ENCODE data around the gene LCP1.

LCP1 gene

GRCh38 chr13:46154136-46154801 is 27.7 kb downstream of the LCP1 start:
- Histone ChIP-seq H2AFZ (ENCODE audit: low read depth, low read length) (no peak overlapping the region), H3K4me3 (ENCODE audit: low read depth in 1 of 2, low read length in 2 of 2) (no peak overlapping the region), H3K4me1 (ENCODE audit: insufficient read depth, low read length) (no peaks in the 10 kb centered on the region), H3K27me3 (ENCODE audit: insufficient read depth, low read length, poor library complexity) (no peaks in the 10 kb centered on the region), H3K79me2 (ENCODE audit: insufficient read depth, low read length) (peaks cover 26% of the 10 kb centered on the region), H3K9me3 (ENCODE audit: insufficient read depth, low read length, severe bottlenecking) (no peaks in the 10 kb centered on the region), H3K9ac (ENCODE audit: low read depth, low read length) (no peak overlapping the region), H3K27ac (ENCODE audit: low read length) (no peak overlapping the region), H4K20me1 (ENCODE audit: insufficient read depth, low read length) (peaks cover 15% of the 10 kb centered on the region), H3K4me2 (ENCODE audit: insufficient read depth, low read length) (no peak overlapping the region), H3K36me3 (ENCODE audit: insufficient read depth, low read length) (peaks cover 96% of the 10 kb centered on the region)
- DNase-seq: no peak
- ATAC-seq (ENCODE audit: insufficient read depth, low read depth): no peak
- TF ChIP-seq CTCF (IDR thresholded peaks at IDR 0.05; ENCODE audit: borderline replicate concordance, extremely low read depth, low read length, poor library complexity, severe bottlenecking) (no peak), EZH2 (IDR thresholded peaks at IDR 0.05; ENCODE audit: borderline replicate concordance, low read depth, low read length, severe bottlenecking) (no peak)

GRCh38 chr13:46152627-46153328 is 29.2 kb downstream of the LCP1 start:
- peaks cover 95% of the 10 kb centered on the region for H3K36me3 ChIP-seq (ENCODE audit: insufficient read depth, low read length)
- peaks cover 11% of the 10 kb centered on the region for H3K79me2 ChIP-seq (ENCODE audit: insufficient read depth, low read length)
- DNase-seq: no peak
- H4K20me1 ChIP-seq (ENCODE audit: insufficient read depth, low read length): peaks cover 7% of the 10 kb centered on the region
- no peak overlapping the region for H2AFZ ChIP-seq (ENCODE audit: low read depth, low read length)
- H3K9ac ChIP-seq (ENCODE audit: low read depth, low read length): no peak overlapping the region
- no peak overlapping the region for H3K4me3 ChIP-seq (ENCODE audit: low read depth in 1 of 2, low read length in 2 of 2)
- no peak for ATAC-seq (ENCODE audit: insufficient read depth, low read depth)
- H3K27ac ChIP-seq (ENCODE audit: low read length): no peak overlapping the region
- H3K4me2 ChIP-seq (ENCODE audit: insufficient read depth, low read length): no peak overlapping the region
- TF ChIP-seq CTCF (IDR thresholded peaks at IDR 0.05; ENCODE audit: borderline replicate concordance, extremely low read depth, low read length, poor library complexity, severe bottlenecking) (no peak), EZH2 (IDR thresholded peaks at IDR 0.05; ENCODE audit: borderline replicate concordance, low read depth, low read length, severe bottlenecking) (no peak)
- H3K4me1 ChIP-seq (ENCODE audit: insufficient read depth, low read length): no peaks in the 10 kb centered on the region
- no peaks in the 10 kb centered on the region for H3K9me3 ChIP-seq (ENCODE audit: insufficient read depth, low read length, severe bottlenecking)
- H3K27me3 ChIP-seq (ENCODE audit: insufficient read depth, low read length, poor library complexity): no peaks in the 10 kb centered on the region

GRCh38 chr13:46150134-46150693 is 31.8 kb downstream of the LCP1 start:
- no peak overlapping the region for H2AFZ ChIP-seq (ENCODE audit: low read depth, low read length)
- peaks cover 5% of the 10 kb centered on the region; the same call in 1 of the 2 replicates for H4K20me1 ChIP-seq (ENCODE audit: insufficient read depth, low read length)
- H3K4me3 ChIP-seq (ENCODE audit: low read depth in 1 of 2, low read length in 2 of 2): no peak overlapping the region
- no peaks in the 10 kb centered on the region for H3K9me3 ChIP-seq (ENCODE audit: insufficient read depth, low read length, severe bottlenecking)
- DNase-seq (no peak), ATAC-seq (ENCODE audit: insufficient read depth, low read depth) (no peak)
- TF ChIP-seq CTCF (IDR thresholded peaks at IDR 0.05; ENCODE audit: borderline replicate concordance, extremely low read depth, low read length, poor library complexity, severe bottlenecking): no peak
- no peak for TF ChIP-seq EZH2 (IDR thresholded peaks at IDR 0.05; ENCODE audit: borderline replicate concordance, low read depth, low read length, severe bottlenecking)
- H3K27me3 ChIP-seq (ENCODE audit: insufficient read depth, low read length, poor library complexity): no peaks in the 10 kb centered on the region
- H3K4me1 ChIP-seq (ENCODE audit: insufficient read depth, low read length): no peaks in the 10 kb centered on the region
- no peak overlapping the region for H3K4me2 ChIP-seq (ENCODE audit: insufficient read depth, low read length)
- H3K27ac ChIP-seq (ENCODE audit: low read length): no peak overlapping the region
- H3K36me3 ChIP-seq (ENCODE audit: insufficient read depth, low read length): peaks cover 94% of the 10 kb centered on the region
- H3K9ac ChIP-seq (ENCODE audit: low read depth, low read length): no peak overlapping the region
- H3K79me2 ChIP-seq (ENCODE audit: insufficient read depth, low read length): peaks cover 2% of the 10 kb centered on the region; the same call in 1 of the 2 replicates

Data from DND-41 (cell line).